CD4-positive, alpha-beta memory T cell (primary cell): ENCODE measurements around the gene NHERF1. TPM values are rescaled to one million over a fixed set of nuclear protein-coding genes. Genes with fewer than 3 reads are reported as not detected.
A peak's percentile ranks its signal among the peaks of the same experiment; 100 is the strongest.

Experiments used
- CTCF ChIA-PET: fragments of 350-600 bp; sonication (Branson Sonifier 250); formaldehyde crosslinking; loops from one replicate; lab custom pipeline; 2021; ENCODE audit warnings: inconsistent platforms; ENCODE audit not compliant: partially characterized antibody; lab: Charles Lee
- POLR2A ChIA-PET: fragments of 350-600 bp; sonication (Branson Sonifier 250); formaldehyde crosslinking; loops from one replicate; lab custom pipeline; 2021; ENCODE audit not compliant: partially characterized antibody; lab: Charles Lee
- DNase-seq, 5 donors: peaks; one replicate each; pipeline versions ENCODE4 v3.0.0 to v3.0.0-alpha.2; 2020 to 2022; ENCODE audit warnings: mixed read lengths in 1 of 5
- H3K27ac ChIP-seq: one replicate; pipeline ENCODE4 v1.7.0; 2013; ENCODE audit warnings: low read depth, low read length
- H3K27me3 ChIP-seq: 2 replicates; pipeline ENCODE4 v1.7.0; 2013; ENCODE audit warnings: mild to moderate bottlenecking, low read length, moderate library complexity; ENCODE audit not compliant: insufficient read depth
- H3K36me3 ChIP-seq: 2 replicates; pipeline ENCODE4 v1.7.0; 2013; ENCODE audit warnings: mild to moderate bottlenecking, low read length, moderate library complexity; ENCODE audit not compliant: insufficient read depth
- H3K4me1 ChIP-seq: 2 replicates; pipeline ENCODE4 v1.7.0; 2013; ENCODE audit warnings: mild to moderate bottlenecking, low read length, moderate library complexity; ENCODE audit not compliant: insufficient read depth
- H3K4me3 ChIP-seq, 2 donors: one replicate each; pipeline ENCODE4 v1.7.0; 2013; ENCODE audit warnings: low read length in 2 of 2, mild to moderate bottlenecking in 1 of 2
- H3K9me3 ChIP-seq, 2 donors: one replicate each; pipeline ENCODE4 v1.7.0; 2013; ENCODE audit warnings: low read length in 2 of 2, control low read depth in 1 of 2; ENCODE audit not compliant: control insufficient read depth in 1 of 2
- H3K27ac Mint-ChIP-seq, 7 donors: one replicate each; pipeline ENCODE4 v1.8.0; 2020 to 2021; ENCODE audit warnings: mixed read lengths in 7 of 7, mild to moderate bottlenecking in 6 of 7, inconsistent platforms in 3 of 7, moderate library complexity in 3 of 7
- H3K27me3 Mint-ChIP-seq, 2 donors: one replicate each; pipeline ENCODE4 v1.8.0; 2020 to 2021; ENCODE audit warnings: mixed read lengths in 2 of 2
- H3K36me3 Mint-ChIP-seq, 2 donors: one replicate each; pipeline ENCODE4 v1.8.0; 2020 to 2021; ENCODE audit warnings: mixed read lengths in 2 of 2, inconsistent platforms in 1 of 2, mild to moderate bottlenecking in 1 of 2
- H3K4me1 Mint-ChIP-seq, 4 donors: one replicate each; pipeline ENCODE4 v1.8.0; 2020 to 2021; ENCODE audit warnings: mixed read lengths in 4 of 4, mild to moderate bottlenecking in 1 of 4
- H3K4me3 Mint-ChIP-seq, 8 donors: one replicate each; pipeline ENCODE4 v1.8.0; 2020 to 2021; ENCODE audit warnings: mixed read lengths in 8 of 8, mild to moderate bottlenecking in 7 of 8, moderate library complexity in 6 of 8, inconsistent platforms in 3 of 8
- H3K9me3 Mint-ChIP-seq, 8 donors: one replicate each; pipeline ENCODE4 v1.8.0; 2020 to 2021; ENCODE audit warnings: mixed read lengths in 8 of 8, mild to moderate bottlenecking in 5 of 8, inconsistent platforms in 3 of 8, moderate library complexity in 1 of 8
- intact Hi-C: fragments of 100-400 bp; cut with micrococcal nuclease; formaldehyde crosslinking; loops from one replicate; pipeline ENCODE4 v1.15.1; 2023
- polyA plus RNA-seq, 2 donors: library from polyadenylated mRNA; unstranded; fragments of 300-500 nt; fragmentation: Illumina TruSeq; gene quantifications; one replicate each; pipeline ENCODE4 v1.2.3, GENCODE V29; 2021
- total RNA-seq, 2 experiments: library from RNA; stranded (reverse); gene quantifications; one replicate each; pipeline ENCODE4 v1.2.3, GENCODE V29; 2021

Gene NHERF1
- total and polyA plus RNA-seq, 4 experiments from 2014 or later: 202 to 448 (median 267) TPM

- Histone ChIP-seq H3K4me3 (no peak overlapping the region), H3K27me3 (no peaks in the 10 kb centered on the region), H3K4me1 (peaks cover 73% of the 10 kb centered on the region), H3K36me3 (peaks cover 5% of the 10 kb centered on the region), H3K27ac (peak overlapping the region; percentile 16), H3K9me3 (no peaks in the 10 kb centered on the region)
- Mint-ChIP-seq H3K27me3 (no peaks in the 10 kb centered on the region), H3K4me1 (peaks cover 40 to 82% (median 58%) of the 10 kb centered on the region in 4 donors), H3K27ac (peak overlapping the region; percentile 88 to 97 (median 94)), H3K36me3 (peaks cover 30 to 52% of the 10 kb centered on the region in 2 donors), H3K4me3 (peak overlapping the region; percentile 90 to 99 (median 98)), H3K9me3 (no peaks in the 10 kb centered on the region)
- DNase-seq: no peak
- intact Hi-C loops: no loop called here
- CTCF ChIA-PET: interaction anchor here (1.1 to 9.4 kb wide), 5 partner anchors 6 to 95 kb away, joined by 7 to 128 read pairs (median 31); partner anchors contain the start of gene NAT9
- POLR2A ChIA-PET: interaction anchor here (1.2 to 20.4 kb wide), 6 partner anchors 8 to 22 kb away, joined by 3 to 489 read pairs (median 102); partner anchors contain the start of genes NAT9 and RAB37
These were observed 4.0 kb downstream of the NHERF1 start for GRCh38 chr17:74752415-74752814.

- Histone ChIP-seq H3K9me3 (no peaks in the 10 kb centered on the region), H3K4me3 (no peak overlapping the region), H3K27ac (peak overlapping the region; percentile 16), H3K4me1 (peaks cover 73% of the 10 kb centered on the region), H3K36me3 (peaks cover 9% of the 10 kb centered on the region), H3K27me3 (no peaks in the 10 kb centered on the region)
- POLR2A ChIA-PET: interaction anchor here (0.8 to 20.4 kb wide), 6 partner anchors 8 to 21 kb away, joined by 3 to 489 read pairs (median 85); partner anchors contain the start of genes NAT9 and RAB37
- Mint-ChIP-seq H3K9me3 (no peaks in the 10 kb centered on the region), H3K4me3 (peak overlapping the region; percentile 90 to 99 (median 98)), H3K4me1 (peaks cover 43 to 83% (median 60%) of the 10 kb centered on the region in 4 donors), H3K27ac (peak overlapping the region; percentile 82 to 97 (median 92)), H3K36me3 (peaks cover 30 to 52% of the 10 kb centered on the region in 2 donors), H3K27me3 (no peaks in the 10 kb centered on the region)
- CTCF ChIA-PET: interaction anchor here (0.7 to 9.4 kb wide), 7 partner anchors 7 to 38 kb away, joined by 4 to 128 read pairs (median 31); partner anchors contain the start of genes NAT9 and RAB37
- intact Hi-C loops: no loop called here
- DNase-seq: no peak
These were observed 4.5 kb downstream of the NHERF1 start for GRCh38 chr17:74752822-74753401.

GRCh38 chr17:74754832-74755231 is 6.4 kb downstream of the NHERF1 start:
- H3K4me3 Mint-ChIP-seq: peak overlapping the region in 7 of 8 donors; percentile 47 to 99 (median 90)
- peaks cover 27 to 56% of the 10 kb centered on the region in 2 donors for H3K36me3 Mint-ChIP-seq
- H3K4me3 ChIP-seq: no peak overlapping the region
- peak overlapping the region; percentile 44 for H3K27ac ChIP-seq
- peak overlapping the region; percentile 57 to 89 (median 80) for H3K27ac Mint-ChIP-seq
- peaks cover 9% of the 10 kb centered on the region for H3K36me3 ChIP-seq
- peaks cover 91% of the 10 kb centered on the region for H3K4me1 ChIP-seq
- H3K9me3 ChIP-seq: no peaks in the 10 kb centered on the region
- H3K9me3 Mint-ChIP-seq: no peaks in the 10 kb centered on the region
- ChIA-PET POLR2A (interaction anchor here (0.7 to 20.4 kb wide), 6 partner anchors 9 to 97 kb away, joined by 5 to 489 read pairs (median 8); partner anchors contain the start of gene NAT9), CTCF (interaction anchor here (0.6 to 9.4 kb wide), 7 partner anchors 9 to 84 kb away, joined by 3 to 128 read pairs (median 31); partner anchors contain the start of genes NAT9 and RAB37)
- H3K4me1 Mint-ChIP-seq: peaks cover 58 to 97% (median 74%) of the 10 kb centered on the region in 4 donors
- H3K27me3 Mint-ChIP-seq: no peaks in the 10 kb centered on the region
- DNase-seq: no peak
- no peaks in the 10 kb centered on the region for H3K27me3 ChIP-seq
- intact Hi-C loops: no loop called here

GRCh38 chr17:74755533-74755932 is 7.1 kb downstream of the NHERF1 start:
- POLR2A ChIA-PET: interaction anchor here (2.0 to 20.4 kb wide), 3 partner anchors 10 to 18 kb away, joined by 12 to 489 read pairs (median 12); partner anchors contain the start of gene NAT9
- no peaks in the 10 kb centered on the region for H3K27me3 ChIP-seq
- H3K4me1 Mint-ChIP-seq: peaks cover 61 to 97% (median 81%) of the 10 kb centered on the region in 4 donors
- intact Hi-C loops: no loop called here
- no peaks in the 10 kb centered on the region for H3K9me3 Mint-ChIP-seq
- H3K4me3 ChIP-seq: no peak overlapping the region
- no peak for DNase-seq
- H3K27ac ChIP-seq: peak overlapping the region; percentile 44
- H3K36me3 Mint-ChIP-seq: peaks cover 22 to 50% of the 10 kb centered on the region in 2 donors
- peaks cover 98% of the 10 kb centered on the region for H3K4me1 ChIP-seq
- H3K9me3 ChIP-seq: no peaks in the 10 kb centered on the region
- peak overlapping the region in 6 of 7 donors; percentile 57 to 82 (median 77) for H3K27ac Mint-ChIP-seq
- H3K4me3 Mint-ChIP-seq: peak overlapping the region; percentile 26 to 99 (median 76)
- H3K36me3 ChIP-seq: peaks cover 9% of the 10 kb centered on the region
- CTCF ChIA-PET: interaction anchor here (0.9 to 9.4 kb wide), 6 partner anchors 10 to 98 kb away, joined by 4 to 128 read pairs (median 40); partner anchors contain the start of genes NAT9 and RAB37
- H3K27me3 Mint-ChIP-seq: no peaks in the 10 kb centered on the region

- Histone ChIP-seq H3K27me3 (no peaks in the 10 kb centered on the region), H3K4me3 (peak overlapping the region in 1 of 2 donors; percentile 1), H3K27ac (peak overlapping the region; percentile 65), H3K9me3 (no peaks in the 10 kb centered on the region), H3K4me1 (peaks cover 100% of the 10 kb centered on the region), H3K36me3 (peaks cover 14% of the 10 kb centered on the region)
- no peaks in the 10 kb centered on the region for H3K27me3 Mint-ChIP-seq
- ChIA-PET CTCF (interaction anchor here (0.8 to 9.4 kb wide), 7 partner anchors 6 to 34 kb away, joined by 4 to 128 read pairs (median 36); partner anchors contain the start of genes NAT9 and RAB37), POLR2A (interaction anchor here (0.7 to 20.4 kb wide), 2 partner anchors 14 to 17 kb away, joined by 3 to 489 read pairs; partner anchors contain the start of gene NAT9)
- H3K9me3 Mint-ChIP-seq: no peaks in the 10 kb centered on the region
- intact Hi-C loops: no loop called here
- DNase-seq: no peak
- H3K4me3 Mint-ChIP-seq: peak overlapping the region; percentile 31 to 90 (median 56)
- H3K27ac Mint-ChIP-seq: peak overlapping the region; percentile 67 to 93 (median 88)
- H3K4me1 Mint-ChIP-seq: peaks cover 57 to 98% (median 82%) of the 10 kb centered on the region in 4 donors
- peaks cover 15 to 40% of the 10 kb centered on the region in 2 donors for H3K36me3 Mint-ChIP-seq
These were observed 8.5 kb downstream of the NHERF1 start for GRCh38 chr17:74756891-74757290.

- ChIA-PET CTCF (interaction anchor here (0.7 to 9.4 kb wide), 4 partner anchors 7 to 21 kb away, joined by 3 to 128 read pairs (median 55); partner anchors contain the start of gene RAB37), POLR2A (interaction anchor here (3.0 to 20.4 kb wide), 4 partner anchors 8 to 20 kb away, joined by 20 to 489 read pairs (median 125); partner anchors contain the start of genes NAT9, NHERF1 and RAB37)
- no peak for DNase-seq
- peaks cover 13 to 37% of the 10 kb centered on the region in 2 donors for H3K36me3 Mint-ChIP-seq
- H3K27ac Mint-ChIP-seq: peak overlapping the region; percentile 59 to 93 (median 89)
- Histone ChIP-seq H3K36me3 (peaks cover 14% of the 10 kb centered on the region), H3K4me3 (peak overlapping the region in 1 of 2 donors; percentile 34), H3K27me3 (no peaks in the 10 kb centered on the region), H3K4me1 (peaks cover 99% of the 10 kb centered on the region), H3K9me3 (no peaks in the 10 kb centered on the region), H3K27ac (peak overlapping the region; percentile 65)
- H3K9me3 Mint-ChIP-seq: no peaks in the 10 kb centered on the region
- peak overlapping the region in 7 of 8 donors; percentile 35 to 90 (median 74) for H3K4me3 Mint-ChIP-seq
- H3K27me3 Mint-ChIP-seq: no peaks in the 10 kb centered on the region
- H3K4me1 Mint-ChIP-seq: peaks cover 52 to 96% (median 77%) of the 10 kb centered on the region in 4 donors
- intact Hi-C loops: no loop called here
These were observed 9.1 kb downstream of the NHERF1 start for GRCh38 chr17:74757502-74757901.
